ENCODE measurements around the gene SCYGR5.

GRCh38 chr2:227707390-227707789 is 40.8 kb downstream of the SCYGR5 start:
- TF ChIP-seq EZH2 (IDR thresholded peaks at IDR 0.05; ENCODE audit: insufficient read depth, poor library complexity, severe bottlenecking) (no peak), EZH2phosphoT487 (IDR thresholded peaks at IDR 0.05; ENCODE audit: insufficient read depth, low read depth) (no peak)

Data from GM23248 (cell line).